Measurements from ENCODE around the gene CCDC88B. TPM values are rescaled to one million over a fixed set of nuclear protein-coding genes. Genes with fewer than 3 reads are reported as not detected.

The CCDC88B gene
- total RNA-seq, 1 donor from 2014 or later: 5.1 TPM

- intact Hi-C loops (cut with DNase I): loop anchor here (1.0 to 5.0 kb wide), 5 partner anchors 53 to 100 kb away; partner anchors contain the start of genes FKBP2, NUDT22, PLCB3 and RPS6KA4
- peak overlapping the region in 1 of 2 donors; percentile 86 for H3K27ac ChIP-seq
- H3K9me3 ChIP-seq: no peaks in the 10 kb centered on the region
- H3K4me3 ChIP-seq: peak overlapping the region in 1 of 2 donors; percentile 73
- H3K27me3 ChIP-seq: no peaks in the 10 kb centered on the region
- no peak for DNase-seq (ENCODE audit: low spot score in 2 of 2)
- H3K36me3 ChIP-seq: no peaks in the 10 kb centered on the region
- TF ChIP-seq CTCF (IDR thresholded peaks at IDR 0.05): no peak
- H3K4me1 ChIP-seq: peaks cover 14 to 23% of the 10 kb centered on the region in 2 donors
Measured at GRCh38 chr11:64304032-64304315, 36.0 kb upstream of the CCDC88B start.

GRCh38 chr11:64304316-64305072 lies 35.5 kb upstream of the CCDC88B start:
- H3K9me3 ChIP-seq: no peaks in the 10 kb centered on the region
- DNase-seq (ENCODE audit: low spot score in 2 of 2): peak; percentile 73 to 96
- TF ChIP-seq CTCF (IDR thresholded peaks at IDR 0.05): peak; percentile 63 to 89 (median 80)
- H3K4me1 ChIP-seq: peaks cover 14 to 22% of the 10 kb centered on the region in 2 donors
- H3K27ac ChIP-seq: peak overlapping the region; percentile 68 to 86
- intact Hi-C loops (cut with DNase I): loop anchor here (1.0 to 5.0 kb wide), 8 partner anchors 13 to 100 kb away; partner anchors contain the start of genes FKBP2, GPR137, NUDT22 and PLCB3
- H3K4me3 ChIP-seq: peak overlapping the region; percentile 59 to 73
- no peaks in the 10 kb centered on the region for H3K36me3 ChIP-seq
- no peaks in the 10 kb centered on the region for H3K27me3 ChIP-seq

GRCh38 chr11:64305075-64305690 lies 34.8 kb upstream of the CCDC88B start, which contains the start of gene ESRRA:
Gene ESRRA (plus strand): TSS chr11:64305524. CDS start chr11:64307180, 1,656 bp downstream.
- no peak for TF ChIP-seq CTCF (IDR thresholded peaks at IDR 0.05)
- Histone ChIP-seq H3K4me1 (peaks cover 10 to 15% of the 10 kb centered on the region in 2 donors), H3K9me3 (no peaks in the 10 kb centered on the region), H3K27ac (peak within 1 kb of the TSS; percentile 68 to 86), H3K4me3 (peak within 1 kb of the TSS; percentile 72 to 81), H3K36me3 (no peaks in the 10 kb centered on the region), H3K27me3 (no peaks in the 10 kb centered on the region)
- peak; percentile 100 for DNase-seq (ENCODE audit: low spot score in 2 of 2)
- intact Hi-C loops (cut with DNase I): loop anchor here (1.0 to 2.0 kb wide), 5 partner anchors 12 to 64 kb away; partner anchors contain the start of genes FKBP2, GPR137, RPS6KA4 and TRMT112

GRCh38 chr11:64305691-64306562 lies 34.1 kb upstream of the CCDC88B start:
- DNase-seq (ENCODE audit: low spot score in 2 of 2): peak in 1 of 2 donors; percentile 82
- no peaks in the 10 kb centered on the region for H3K27me3 ChIP-seq
- H3K4me1 ChIP-seq: peaks cover 3 to 8% of the 10 kb centered on the region in 2 donors
- peak in 2 of 3 experiments; percentile 5 to 38 for TF ChIP-seq CTCF (IDR thresholded peaks at IDR 0.05)
- no peaks in the 10 kb centered on the region for H3K9me3 ChIP-seq
- H3K36me3 ChIP-seq: no peaks in the 10 kb centered on the region
- intact Hi-C loops (cut with DNase I): loop anchor here (1.0 to 2.0 kb wide), 5 partner anchors 11 to 65 kb away; partner anchors contain the start of genes FKBP2, GPR137, RPS6KA4 and TRMT112
- H3K27ac ChIP-seq: peak overlapping the region; percentile 4 to 75
- peak overlapping the region; percentile 72 to 81 for H3K4me3 ChIP-seq

- intact Hi-C loops (cut with DNase I): no loop called here
- H3K27ac ChIP-seq: peak overlapping the region; percentile 4 to 33
- H3K36me3 ChIP-seq: no peaks in the 10 kb centered on the region
- H3K27me3 ChIP-seq: no peaks in the 10 kb centered on the region
- no peaks in the 10 kb centered on the region for H3K9me3 ChIP-seq
- DNase-seq (ENCODE audit: low spot score in 2 of 2): no peak
- H3K4me1 ChIP-seq: peaks cover 3 to 8% of the 10 kb centered on the region in 2 donors
- H3K4me3 ChIP-seq: peak overlapping the region; percentile 72 to 81
- no peak for TF ChIP-seq CTCF (IDR thresholded peaks at IDR 0.05)
Measured at GRCh38 chr11:64306563-64306875, 33.5 kb upstream of the CCDC88B start.

Measured in ascending aorta (tissue), 2 donors.